Measurements from ENCODE around the gene CAPN11. TPM values are rescaled to one million over a fixed set of nuclear protein-coding genes. Genes with fewer than 3 reads are reported as not detected.
"Not testable (repeated sequence)": the region's sequence is repeated elsewhere in the genome, so short reads cannot be mapped to it uniquely, and the experiment has no call there.

Gene CAPN11
- total RNA-seq, 1 donor from 2014 or later = not detected

DNA sequence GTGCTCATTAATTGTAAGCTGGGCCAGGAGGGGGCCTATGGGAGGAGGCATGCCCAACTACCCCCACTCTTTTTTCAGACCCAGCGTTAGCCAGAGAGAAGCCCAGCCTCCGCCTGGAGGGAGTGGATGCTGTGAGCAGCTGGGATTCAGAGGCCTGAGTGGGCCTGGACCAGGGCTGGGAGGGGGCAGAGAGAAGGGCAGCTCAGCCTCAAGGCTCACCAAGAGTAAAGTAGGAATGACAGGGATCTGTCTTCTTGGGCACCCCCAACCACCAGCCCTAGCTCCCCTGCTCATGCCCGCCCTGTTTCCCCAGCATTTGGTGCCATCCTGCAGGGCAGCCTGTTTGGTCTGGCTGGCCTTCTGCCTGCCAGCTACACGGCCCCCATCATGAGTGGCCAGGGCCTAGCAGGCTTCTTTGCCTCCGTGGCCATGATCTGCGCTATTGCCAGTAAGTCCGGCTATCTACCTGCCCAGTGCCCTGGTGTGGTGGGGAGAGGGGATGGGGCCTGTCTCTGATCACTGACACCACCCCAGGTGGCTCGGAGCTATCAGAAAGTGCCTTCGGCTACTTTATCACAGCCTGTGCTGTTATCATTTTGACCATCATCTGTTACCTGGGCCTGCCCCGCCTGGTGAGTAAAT, 71.5 kb downstream of the CAPN11 start:
- H3K27ac Mint-ChIP-seq = no peak overlapping the region
- H3K9me3 Mint-ChIP-seq = no peaks in the 10 kb centered on the region
- TF ChIP-seq CTCF (IDR thresholded peaks at IDR 0.05) = no peak
- DNase-seq (no peak), ATAC-seq (ENCODE audit: low read depth) (no peak)
- H3K4me3 Mint-ChIP-seq = no peak overlapping the region
- H3K36me3 Mint-ChIP-seq (ENCODE audit: low read depth) = peaks cover 2% of the 10 kb centered on the region
- POLR2A ChIA-PET = no interaction called here
- CTCF ChIA-PET = no interaction called here
- intact Hi-C loops (cut with micrococcal nuclease) = no loop called here
- no peaks in the 10 kb centered on the region for H3K27me3 Mint-ChIP-seq
- H3K4me1 Mint-ChIP-seq = no peaks in the 10 kb centered on the region

GRCh38 chr6:44231426-44231825, 72.8 kb downstream of the CAPN11 start:
- CTCF ChIA-PET = not testable (repeated sequence)

GRCh38 chr6:44232676-44233566, 74.3 kb downstream of the CAPN11 start:
- Mint-ChIP-seq H3K4me3 (no peak overlapping the region), H3K4me1 (peaks cover 10% of the 10 kb centered on the region), H3K36me3 (ENCODE audit: low read depth) (peaks cover 2% of the 10 kb centered on the region), H3K27ac (no peak overlapping the region), H3K9me3 (no peaks in the 10 kb centered on the region), H3K27me3 (no peaks in the 10 kb centered on the region)
- DNase-seq (no peak), ATAC-seq (ENCODE audit: low read depth) (no peak)
- intact Hi-C loops (cut with micrococcal nuclease) = no loop called here
- ChIA-PET CTCF (interaction anchor here (1.1 to 1.5 kb wide), 2 partner anchors 13 to 64 kb away, joined by 3 to 5 read pairs; no protein-coding TSS in a partner anchor), POLR2A (interaction anchor here (0.6 kb wide), 2 partner anchors 709 to 1233 kb away, joined by 5 to 13 read pairs; no protein-coding TSS in a partner anchor)
- no peak for TF ChIP-seq CTCF (IDR thresholded peaks at IDR 0.05)

More at GRCh38 chr6:44231426-44231825, 72.8 kb downstream of the CAPN11 start:
- POLR2A ChIA-PET; intact Hi-C loops (cut with micrococcal nuclease); H3K27ac Mint-ChIP-seq; DNase-seq; H3K9me3 Mint-ChIP-seq; H3K27me3 Mint-ChIP-seq; H3K36me3 Mint-ChIP-seq (ENCODE audit: low read depth); ATAC-seq (ENCODE audit: low read depth); H3K4me1 Mint-ChIP-seq; H3K4me3 Mint-ChIP-seq: not testable (repeated sequence)

- Mint-ChIP-seq H3K4me1 (peaks cover 16% of the 10 kb centered on the region), H3K27me3 (no peaks in the 10 kb centered on the region), H3K27ac (no peak overlapping the region), H3K36me3 (ENCODE audit: low read depth) (peaks cover 2% of the 10 kb centered on the region), H3K9me3 (no peaks in the 10 kb centered on the region), H3K4me3 (no peak overlapping the region)
- ChIA-PET CTCF (interaction anchor here (1.1 to 5.1 kb wide), 5 partner anchors 12 to 65 kb away, joined by 3 to 31 read pairs (median 5); partner anchors contain the start of gene HSP90AB1), POLR2A (interaction anchor here (1.7 kb wide), 1 partner anchor 13 kb away, joined by 8 read pairs; the partner anchor contains the start of gene HSP90AB1)
- TF ChIP-seq CTCF (IDR thresholded peaks at IDR 0.05) = no peak
- intact Hi-C loops (cut with micrococcal nuclease) = no loop called here
- ATAC-seq (ENCODE audit: low read depth) = no peak
- DNase-seq = no peak
These were observed 75.0 kb downstream of the CAPN11 start for GRCh38 chr6:44233567-44234100.

Other genes with a start within 250 kb of the CAPN11 start
- 40.5 and 45.5 TPM in 2 replicates for gene MRPL14, start 31.4 kb upstream of the CAPN11 start, total RNA-seq
- gene TMEM63B, start 31.3 kb upstream of the CAPN11 start, total RNA-seq = 12.3 and 13.9 TPM in 2 replicates
- gene MYMX, start 58.1 kb downstream of the CAPN11 start, total RNA-seq = not detected in 2 replicates
- gene SLC29A1, start 64.8 kb downstream of the CAPN11 start, total RNA-seq = 15.0 and 17.3 TPM in 2 replicates
- gene HSP90AB1, start 88.3 kb downstream of the CAPN11 start, total RNA-seq = 1,222 and 1,311 TPM in 2 replicates
- gene SLC35B2, start 98.7 kb downstream of the CAPN11 start, total RNA-seq = 27.0 and 29.1 TPM in 2 replicates
- gene NFKBIE, start 106.7 kb downstream of the CAPN11 start, total RNA-seq = 94.7 and 99.2 TPM in 2 replicates
- 0.10 TPM in 1 of 2 replicates, not detected in the other for gene TMEM151B, start 111.6 kb downstream of the CAPN11 start, total RNA-seq
- gene AARS2, start 154.5 kb downstream of the CAPN11 start, total RNA-seq = 19.1 and 22.4 TPM in 2 replicates
- not detected in 2 replicates for gene SPATS1, start 183.8 kb downstream of the CAPN11 start, total RNA-seq
- gene CDC5L, start 228.9 kb downstream of the CAPN11 start, total RNA-seq = 20.0 and 20.2 TPM in 2 replicates